GM21423 (cell line): ENCODE results near the gene PXDN.

Experiments
- ATAC-seq: cut with Tn5 transposase; IDR thresholded peaks from one replicate; pipeline ENCODE4 v1.9.1; 2021; ENCODE audit warnings: mild to moderate bottlenecking, moderate library complexity; ENCODE audit not compliant: unreplicated experiment

Gene PXDN

GRCh38 chr2:1756456-1756855 lies 12.1 kb upstream of the PXDN start:
- no peak for ATAC-seq

GRCh38 chr2:1755436-1756191 lies 11.3 kb upstream of the PXDN start:
- ATAC-seq, result no peak

GRCh38 chr2:1754461-1755170 lies 10.3 kb upstream of the PXDN start:
- no peak for ATAC-seq

- ATAC-seq, result no peak
These were observed 9.7 kb upstream of the PXDN start for GRCh38 chr2:1754046-1754445.

GRCh38 chr2:1752751-1753150 lies 8.4 kb upstream of the PXDN start:
- ATAC-seq, result no peak

- ATAC-seq, result no peak
These were observed 7.7 kb upstream of the PXDN start for GRCh38 chr2:1751767-1752725.

- ATAC-seq, result peak; percentile 67
These were observed 6.8 kb upstream of the PXDN start for GRCh38 chr2:1750933-1751766.

GRCh38 chr2:1750270-1750932 lies 6.1 kb upstream of the PXDN start:
- ATAC-seq, result no peak

GRCh38 chr2:1749489-1750119 lies 5.3 kb upstream of the PXDN start:
- no peak for ATAC-seq

- ATAC-seq, result no peak
These were observed 4.6 kb upstream of the PXDN start for GRCh38 chr2:1748741-1749488.

- ATAC-seq, result no peak
These were observed 3.9 kb upstream of the PXDN start for GRCh38 chr2:1748176-1748740.

- ATAC-seq, result no peak
These were observed 3.0 kb upstream of the PXDN start for GRCh38 chr2:1747065-1747941.

- no peak for ATAC-seq
These were observed 2.1 kb upstream of the PXDN start for GRCh38 chr2:1746174-1747064.

- ATAC-seq, result no peak
These were observed 1.1 kb upstream of the PXDN start for GRCh38 chr2:1745171-1746023.

GRCh38 chr2:1744151-1744445 lies 217 bp downstream of the PXDN start:
- no peak for ATAC-seq
